GM12892 (cell line): ENCODE results near the gene RSPH9.

Experiments used
- DNase-seq: peaks from one replicate; pipeline ENCODE4 v3.0.0; 2011; ENCODE audit not compliant: insufficient read length
- FAIRE-seq: peaks from 2 replicates; lab custom pipeline; 2011; peaks lifted over from hg19 to GRCh38; lab: Jason Lieb, UNC
- POLR2A ChIP-seq: IDR thresholded peaks from 2 replicates; pipeline ENCODE4 v1.6.1; 2011; ENCODE audit warnings: low read depth, low read length, control low read depth
- POLR2AphosphoS5 ChIP-seq: IDR thresholded peaks from 2 replicates; pipeline ENCODE4 v1.6.1; 2011; ENCODE audit warnings: low read depth, low read length, control low read depth
- TAF1 ChIP-seq: IDR thresholded peaks from 2 replicates; pipeline ENCODE4 v1.6.1; 2011; ENCODE audit warnings: low read depth, mild to moderate bottlenecking, control low read depth, low read length, borderline replicate concordance

The RSPH9 gene

DNA sequence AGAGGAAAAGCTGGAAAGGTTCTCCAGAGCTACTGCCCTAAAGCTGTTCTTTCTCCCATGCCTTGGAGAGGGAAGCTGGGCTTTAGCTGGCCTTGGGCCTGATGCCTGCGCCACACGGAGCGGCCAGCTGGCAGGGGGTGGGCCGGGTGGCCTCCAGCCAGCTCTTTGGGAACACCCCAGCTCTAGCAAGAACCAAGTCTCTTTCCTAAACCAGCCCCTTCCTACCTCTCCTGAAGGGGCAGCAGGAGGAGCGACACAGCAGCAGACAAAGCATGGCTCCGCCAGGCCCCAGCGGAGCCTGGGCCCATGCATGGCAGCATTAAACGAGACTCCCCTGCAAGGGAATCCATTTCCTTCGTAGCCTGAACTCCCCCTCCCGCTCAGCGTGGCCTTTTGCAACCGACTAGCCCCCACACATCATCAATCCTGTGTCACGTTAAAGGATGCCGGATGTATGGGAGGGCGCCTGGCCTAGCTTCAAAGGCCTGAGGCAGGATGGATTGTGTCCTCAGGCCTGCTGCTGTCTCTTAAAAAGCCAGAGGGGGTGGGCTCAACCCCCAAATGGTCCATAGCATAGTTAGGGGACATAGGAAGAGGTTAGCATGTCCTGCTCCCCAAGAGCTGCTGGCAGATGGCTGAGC, 28.7 kb downstream of the RSPH9 start:
- no peak for FAIRE-seq

GRCh38 chr6:43674291-43674690, 29.5 kb downstream of the RSPH9 start:
- FAIRE-seq = no peak
- no peak for TF ChIP-seq TAF1
- TF ChIP-seq POLR2A = no peak
- TF ChIP-seq POLR2AphosphoS5 = no peak
- no peak for DNase-seq

More for the DNA sequence above, 28.7 kb downstream of the RSPH9 start:
- TF ChIP-seq POLR2AphosphoS5 (no peak), TAF1 (no peak), POLR2A (no peak)
- DNase-seq = no peak

DNA sequence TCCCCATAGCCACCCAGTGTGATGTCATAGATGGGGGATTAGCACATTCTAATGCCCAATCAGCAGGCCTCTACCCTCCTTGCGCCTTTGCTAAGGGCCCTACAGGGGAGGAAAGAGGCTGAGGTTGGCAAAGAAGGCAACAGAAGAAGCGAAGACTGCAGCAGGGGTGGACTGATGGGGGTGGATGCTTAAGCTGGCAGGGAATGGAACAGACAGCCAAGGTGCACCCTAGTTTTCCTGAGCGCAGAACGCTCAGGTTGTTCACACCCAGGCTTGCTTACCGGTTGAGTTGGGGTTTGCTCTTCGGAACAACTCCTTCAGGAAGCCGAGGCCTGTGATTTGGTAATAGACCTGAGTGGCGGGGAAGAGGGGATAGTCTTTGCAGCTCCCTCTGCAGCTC, 30.1 kb downstream of the RSPH9 start:
- FAIRE-seq (no peak), DNase-seq (no peak)
- TF ChIP-seq POLR2A (no peak), TAF1 (no peak), POLR2AphosphoS5 (no peak)

GRCh38 chr6:43676962-43677606, 32.2 kb downstream of the RSPH9 start:
- TF ChIP-seq POLR2AphosphoS5 (no peak), TAF1 (no peak), POLR2A (no peak)
- FAIRE-seq (no peak), DNase-seq (no peak)

DNA sequence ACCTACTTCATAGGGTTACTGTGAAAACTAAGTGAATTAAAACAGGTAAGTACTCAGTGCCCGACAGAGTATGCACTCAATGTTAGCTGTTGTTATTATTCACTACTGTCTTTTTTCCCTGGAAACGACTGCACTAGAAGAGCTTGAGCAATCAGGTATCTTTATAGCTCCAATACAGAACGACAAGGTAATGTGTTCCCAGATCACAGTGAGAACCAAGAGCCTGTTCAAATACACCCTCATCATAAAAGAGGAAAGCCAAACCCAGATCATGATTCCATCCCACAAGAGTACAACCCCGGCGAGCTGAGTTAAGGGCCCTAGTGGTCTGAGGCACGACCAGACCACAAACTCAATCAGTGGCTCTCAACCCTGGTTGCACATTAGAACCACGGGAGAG, 32.9 kb downstream of the RSPH9 start:
- FAIRE-seq = no peak
- TF ChIP-seq POLR2AphosphoS5 (no peak), TAF1 (no peak), POLR2A (no peak)
- DNase-seq = no peak

DNA sequence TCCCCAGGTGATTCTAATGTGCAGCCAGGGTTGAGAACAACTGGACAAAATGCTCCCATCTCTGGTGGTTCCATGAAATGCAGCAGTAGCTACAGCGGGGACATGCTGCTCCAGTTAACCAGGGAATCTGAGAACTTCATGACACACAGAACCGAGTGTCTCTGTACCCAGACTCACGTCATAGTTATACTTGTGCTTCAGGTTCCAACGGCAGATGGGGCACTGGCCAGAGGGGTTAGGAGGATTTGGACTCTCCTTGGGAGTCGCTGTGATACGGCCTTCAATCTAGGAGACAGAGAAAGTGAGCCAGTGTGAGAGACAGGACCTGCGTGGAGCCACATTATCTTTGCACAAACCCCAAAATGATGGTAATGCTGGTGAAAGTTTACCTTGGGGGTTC, 33.5 kb downstream of the RSPH9 start:
- DNase-seq (no peak), FAIRE-seq (no peak)
- TF ChIP-seq TAF1 = no peak
- no peak for TF ChIP-seq POLR2A
- TF ChIP-seq POLR2AphosphoS5 = no peak

GRCh38 chr6:43679057-43679456, 34.2 kb downstream of the RSPH9 start:
- no peak for TF ChIP-seq POLR2A
- TF ChIP-seq POLR2AphosphoS5 = no peak
- no peak for TF ChIP-seq TAF1
- FAIRE-seq = no peak

DNA sequence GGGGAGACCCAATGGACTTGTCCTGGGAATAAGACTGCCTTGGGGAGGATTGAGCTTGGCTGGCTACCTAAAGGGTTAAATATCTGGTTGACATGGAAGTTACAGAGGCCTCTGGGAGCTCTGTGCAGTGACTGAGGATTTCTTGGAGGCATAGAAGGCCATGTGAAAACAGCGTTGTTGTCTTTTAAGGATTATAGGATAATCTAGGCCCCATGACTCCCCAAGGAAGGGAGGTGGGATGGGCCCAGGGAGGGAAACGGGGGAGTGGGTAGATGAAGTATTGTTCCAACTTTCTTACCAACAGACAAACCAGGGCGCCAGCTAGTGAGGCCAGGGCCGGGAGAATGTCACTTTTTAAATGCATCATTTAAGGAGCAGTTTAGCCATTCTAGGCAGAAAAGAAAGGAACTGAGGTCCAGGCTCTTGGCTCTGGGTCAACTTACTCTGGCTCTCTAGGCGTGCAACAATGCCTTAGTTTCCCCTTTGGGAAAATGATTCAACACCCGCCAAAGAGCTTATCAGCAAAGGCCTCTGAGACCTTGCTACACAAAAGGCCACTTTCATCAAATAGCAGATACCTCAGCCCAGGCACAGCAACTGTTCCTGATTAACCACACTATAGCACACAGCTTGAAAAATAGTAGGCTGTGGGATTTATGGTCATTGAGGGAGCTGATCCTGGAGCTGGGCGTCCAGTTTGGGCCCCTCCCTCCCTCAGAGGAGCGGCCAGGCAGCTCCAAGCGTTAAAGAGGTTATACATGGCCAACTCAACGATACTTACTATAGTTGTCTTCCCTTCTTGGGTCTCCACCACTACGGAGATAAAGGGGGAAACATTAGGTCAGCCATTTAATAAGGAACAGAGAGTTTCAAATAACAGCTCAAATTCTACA, 35.7 kb downstream of the RSPH9 start:
- FAIRE-seq = no peak
- no peak for DNase-seq
- TF ChIP-seq POLR2A (no peak), POLR2AphosphoS5 (no peak), TAF1 (no peak)

More at GRCh38 chr6:43679057-43679456, 34.2 kb downstream of the RSPH9 start:
- no peak for DNase-seq

DNA sequence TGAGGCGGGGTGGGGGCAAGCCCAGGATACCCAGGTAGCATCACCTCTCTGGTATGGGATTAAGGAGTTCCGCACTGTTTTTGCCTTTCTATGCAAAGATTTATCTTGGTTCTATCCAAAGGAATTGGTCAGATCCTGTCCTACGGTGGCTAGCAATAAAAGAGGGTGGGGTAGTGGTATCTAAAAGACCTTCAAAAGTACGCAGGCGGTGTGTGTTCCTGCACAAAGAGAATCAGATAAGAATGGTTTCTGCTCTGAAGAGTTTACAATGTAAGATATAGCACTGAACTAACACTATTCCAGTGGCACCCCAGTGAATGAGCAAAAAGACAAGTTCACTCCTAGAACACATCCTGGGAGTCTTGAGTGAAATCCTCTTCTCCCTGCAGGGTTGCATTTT, 36.5 kb downstream of the RSPH9 start:
- DNase-seq (no peak), FAIRE-seq (no peak)
- TF ChIP-seq TAF1 (no peak), POLR2A (no peak), POLR2AphosphoS5 (no peak)

- no peak for FAIRE-seq
- DNase-seq = no peak
- TF ChIP-seq TAF1 = no peak
- TF ChIP-seq POLR2AphosphoS5 = no peak
- no peak for TF ChIP-seq POLR2A
Measured at GRCh38 chr6:43682724-43683429, 38.0 kb downstream of the RSPH9 start.

GRCh38 chr6:43683708-43684455, 39.0 kb downstream of the RSPH9 start:
- TF ChIP-seq POLR2A (no peak), TAF1 (no peak), POLR2AphosphoS5 (no peak)
- FAIRE-seq (no peak), DNase-seq (no peak)
